HG02588 (cell line): ENCODE measurements around the gene CDON.
"Not testable (repeated sequence)": the region's sequence is repeated elsewhere in the genome, so short reads cannot be mapped to it uniquely, and the experiment has no call there.

Source experiments
- ATAC-seq: cut with Tn5 transposase; IDR thresholded peaks from one replicate; pipeline ENCODE4 v1.9.1; 2021; ENCODE audit warnings: mild to moderate bottlenecking, moderate library complexity; ENCODE audit not compliant: unreplicated experiment

Gene CDON

GRCh38 chr11:126046570-126047195, 16.0 kb downstream of the CDON start:
- no peak for ATAC-seq

DNA sequence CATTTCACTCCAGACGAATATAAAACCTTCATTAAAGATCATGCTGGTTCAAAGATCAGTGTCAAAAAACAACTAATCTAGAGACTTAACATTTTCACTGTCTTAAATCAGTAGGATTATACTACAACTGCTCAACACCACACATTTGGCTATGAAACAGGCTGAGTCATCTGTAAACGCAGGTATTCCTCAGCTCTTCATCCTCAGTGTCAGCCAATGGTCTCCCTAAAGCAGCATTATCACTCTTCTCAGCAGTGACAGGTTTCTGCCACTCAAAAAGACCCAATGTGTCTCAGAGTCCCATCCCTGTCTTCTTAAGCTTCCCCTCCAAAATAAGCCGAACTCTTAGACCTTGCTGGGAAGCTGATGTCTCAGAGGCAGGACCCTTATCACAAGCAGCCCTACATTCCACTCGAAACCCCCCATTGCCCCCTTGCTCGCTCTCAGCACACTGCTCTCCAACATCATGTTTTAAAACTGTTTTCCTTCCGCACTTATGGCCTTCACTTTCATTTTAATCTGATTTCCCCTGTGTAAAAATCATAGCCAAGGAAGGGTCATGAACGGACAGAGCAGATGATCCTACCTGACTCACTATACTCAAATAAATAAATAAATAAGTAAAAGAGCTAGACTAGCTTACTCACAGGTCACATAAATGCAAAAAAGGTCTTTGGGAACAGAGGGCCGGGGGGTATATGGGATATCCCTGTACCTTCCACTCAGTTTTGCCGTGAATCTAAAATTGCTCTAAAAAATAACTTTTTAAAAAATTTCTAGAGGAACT, 23.0 kb downstream of the CDON start:
- no peak for ATAC-seq

- ATAC-seq, result no peak
These were observed 26.9 kb downstream of the CDON start for GRCh38 chr11:126035718-126036117.

DNA sequence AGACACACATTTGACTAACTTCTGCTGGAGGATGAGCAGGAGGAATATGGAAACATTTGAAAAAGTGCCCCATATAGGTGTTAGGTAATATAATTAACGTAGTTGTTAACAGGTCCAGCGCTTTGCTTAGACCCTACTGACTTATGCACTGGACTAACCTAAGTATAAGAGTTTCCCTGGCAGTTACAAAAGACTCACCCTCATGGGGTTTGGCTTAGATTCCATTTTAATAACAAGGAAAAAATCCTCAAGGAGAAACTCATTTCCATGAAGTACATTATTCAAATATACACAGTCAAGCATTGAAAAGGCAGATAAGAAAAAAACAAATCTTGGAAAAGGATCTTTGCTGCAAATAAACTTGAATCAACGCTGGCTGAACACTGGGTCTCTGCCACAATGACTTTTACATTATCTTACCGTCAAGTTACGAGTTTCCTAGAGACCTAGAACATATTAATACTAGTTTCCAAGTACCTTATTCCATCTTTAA, 27.7 kb downstream of the CDON start:
- no peak for ATAC-seq

GRCh38 chr11:126034039-126034932, 28.4 kb downstream of the CDON start:
- no peak for ATAC-seq

- ATAC-seq, result no peak
These were observed 30.3 kb downstream of the CDON start for GRCh38 chr11:126032375-126032774.

DNA sequence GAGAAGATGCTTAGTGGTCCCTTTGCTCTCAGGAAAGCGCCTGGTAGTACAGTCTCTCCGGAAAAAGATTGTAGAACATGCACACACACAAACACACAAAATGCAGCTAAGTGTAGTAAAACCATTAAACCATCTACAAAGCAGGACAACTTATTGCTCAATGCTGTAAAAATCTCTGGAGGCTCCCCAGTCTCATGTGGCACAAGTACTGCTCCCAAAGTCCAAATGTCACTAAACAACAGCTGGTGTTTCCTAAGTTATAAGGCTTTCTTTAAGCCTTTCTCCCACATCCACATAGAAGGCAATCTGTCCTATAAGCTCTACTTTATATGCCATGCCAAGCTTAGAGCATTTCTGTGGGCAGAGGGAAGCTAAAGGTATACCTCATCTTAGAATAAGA, 32.9 kb downstream of the CDON start:
- no peak for ATAC-seq

GRCh38 chr11:126029237-126029636, 33.4 kb downstream of the CDON start:
- no peak for ATAC-seq

DNA sequence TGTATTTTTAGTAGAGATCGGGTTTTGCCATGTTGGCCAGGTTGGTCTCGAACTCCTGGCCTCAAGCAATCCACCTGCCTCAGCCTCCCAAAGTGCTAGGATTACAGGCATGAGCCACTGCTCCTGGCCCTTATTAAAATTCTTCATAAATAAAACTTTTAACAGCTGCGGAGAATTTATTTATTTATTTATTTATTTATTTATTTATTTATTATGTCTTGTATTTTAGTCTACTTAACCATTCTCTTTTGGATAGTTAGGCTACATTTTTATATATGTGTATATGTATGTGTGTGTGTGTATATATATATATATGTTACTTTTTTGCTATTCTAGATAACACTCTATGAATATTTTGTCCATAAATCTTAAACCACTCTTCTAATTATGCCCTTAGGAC, 34.1 kb downstream of the CDON start:
- ATAC-seq, result not testable (repeated sequence)

DNA sequence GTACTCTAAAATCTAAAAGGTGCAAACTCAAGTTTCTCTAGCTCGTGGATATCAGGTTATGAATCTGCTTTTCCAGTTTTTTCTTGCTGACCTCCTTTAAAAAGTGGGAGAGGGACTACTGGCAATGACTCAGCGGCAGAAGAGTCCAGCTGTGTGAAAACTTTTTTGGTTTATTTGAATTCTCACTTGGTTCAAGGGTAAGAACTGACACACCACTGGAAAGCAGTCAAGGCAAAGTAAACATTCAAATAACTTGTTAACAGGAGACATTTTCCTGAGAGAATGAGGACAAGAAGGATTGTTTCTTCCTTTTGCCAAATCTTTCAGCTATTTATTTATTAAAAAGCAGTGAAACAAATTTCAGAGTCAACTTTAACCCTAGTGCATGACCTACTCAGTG, 36.1 kb downstream of the CDON start:
- no peak for ATAC-seq

- ATAC-seq, result no peak
These were observed 36.8 kb downstream of the CDON start for GRCh38 chr11:126025822-126026221.

DNA sequence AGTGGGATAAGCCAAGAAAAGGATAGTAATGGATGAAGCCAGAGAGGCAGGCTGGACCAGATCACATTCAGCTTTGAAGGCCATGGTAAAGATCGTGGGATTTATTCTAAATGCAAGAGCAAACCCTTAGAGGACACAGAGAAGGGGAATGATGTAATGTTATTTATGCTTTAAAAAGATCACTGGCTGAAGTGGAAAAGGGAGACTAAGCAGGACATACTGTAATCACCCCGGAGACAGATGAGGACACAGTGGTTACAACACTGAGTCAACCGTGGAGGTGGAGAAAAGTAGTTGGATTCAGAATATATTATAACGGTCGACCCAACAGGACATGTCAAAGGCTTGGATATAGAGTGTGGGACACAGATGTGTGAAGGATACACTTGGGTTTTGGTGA, 38.5 kb downstream of the CDON start:
- ATAC-seq, result no peak

GRCh38 chr11:126012852-126013251, 49.8 kb downstream of the CDON start:
- ATAC-seq, result no peak

DNA sequence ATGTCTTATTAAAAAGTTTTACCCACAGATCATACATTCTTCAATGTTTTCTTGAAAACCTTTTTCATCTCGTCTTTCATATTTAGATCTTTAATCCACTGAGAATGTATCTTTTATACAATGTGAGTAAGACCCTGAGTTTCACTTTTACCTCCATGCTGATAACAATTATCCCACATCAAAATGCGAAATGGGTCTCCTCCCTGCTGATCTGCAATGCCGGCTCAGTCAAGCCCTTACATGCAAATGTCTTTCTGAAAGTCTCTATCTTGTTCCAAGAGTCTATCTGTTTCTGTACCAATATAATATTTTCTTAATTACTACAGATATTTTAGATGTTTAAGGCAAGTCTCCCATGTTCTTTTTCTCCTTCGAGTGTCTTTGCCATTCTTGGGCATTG, 50.9 kb downstream of the CDON start:
- no peak for ATAC-seq

DNA sequence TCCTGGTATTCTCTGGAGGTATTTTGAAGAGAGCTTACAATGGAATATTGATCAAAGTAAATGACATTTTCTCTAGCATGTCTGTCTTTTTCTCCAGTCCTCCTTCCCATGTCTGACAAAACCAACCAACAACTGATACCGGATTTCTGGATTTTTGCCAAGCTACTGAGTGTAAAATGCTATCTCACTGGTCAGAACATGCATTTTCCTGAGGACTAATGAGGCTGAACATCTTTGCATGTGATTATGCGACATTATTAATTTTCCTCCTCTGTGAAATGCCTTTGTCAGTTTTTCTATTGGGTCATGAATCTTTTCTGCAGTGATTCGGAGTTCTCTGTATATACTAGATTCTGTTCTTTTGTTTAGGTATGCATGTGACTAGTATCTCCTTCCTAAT, 51.4 kb downstream of the CDON start:
- ATAC-seq, result no peak

DNA sequence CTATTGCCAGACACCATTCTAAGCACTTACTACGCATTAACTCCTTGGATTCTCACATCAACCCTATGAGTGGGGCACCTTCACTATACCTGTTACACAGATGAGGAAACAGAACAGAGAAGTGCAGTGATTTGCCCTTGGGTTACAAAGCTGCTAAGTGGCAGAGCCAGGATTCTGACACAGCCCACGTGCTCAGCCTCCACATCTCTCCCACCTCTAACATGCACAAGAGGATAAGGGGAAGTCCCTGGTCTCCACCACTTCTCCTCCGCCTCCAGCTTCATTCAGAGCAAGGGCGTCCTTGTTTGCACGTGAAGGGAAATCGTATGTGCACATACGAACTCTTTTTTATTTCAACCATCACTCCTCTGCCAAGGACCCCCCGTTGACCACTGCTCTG, 53.7 kb downstream of the CDON start:
- no peak for ATAC-seq

DNA sequence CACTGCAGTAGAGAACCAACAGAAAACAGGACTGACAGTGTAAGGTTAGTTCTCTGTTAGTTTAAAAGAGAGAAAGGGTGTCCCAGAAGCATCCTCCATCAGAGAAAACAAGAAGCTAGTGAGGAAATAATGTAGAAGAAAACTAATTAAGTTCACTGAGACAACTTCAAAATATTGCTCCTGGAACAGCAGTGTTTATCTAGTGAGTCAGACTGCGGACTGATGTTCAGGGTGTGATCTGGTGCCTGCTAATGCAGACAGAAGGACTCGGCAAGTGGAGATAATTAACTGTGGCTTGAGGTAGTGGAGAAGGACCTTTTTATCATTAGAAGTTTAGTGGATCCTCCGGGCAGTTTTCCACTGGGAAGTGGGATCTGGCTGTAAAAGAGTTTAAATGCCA, 55.4 kb downstream of the CDON start:
- no peak for ATAC-seq

DNA sequence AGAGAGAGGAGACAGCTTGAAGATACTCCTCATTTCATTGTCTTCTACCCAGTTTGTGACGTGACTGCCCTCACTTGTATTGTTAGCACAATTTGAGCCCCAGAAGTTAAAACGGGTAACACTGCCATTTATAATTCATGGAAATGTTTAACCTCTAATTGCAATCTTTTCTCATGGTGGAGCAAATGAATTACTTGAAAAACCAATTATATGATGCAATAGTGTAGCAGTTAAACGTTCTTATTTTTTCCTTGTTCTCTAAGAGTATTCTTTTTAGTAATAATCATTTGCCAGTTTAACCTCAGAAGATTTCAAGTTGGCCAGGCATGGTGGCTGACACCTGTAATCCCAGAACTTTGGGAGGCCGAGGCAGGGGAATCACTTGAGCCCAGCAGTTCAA, 56.6 kb downstream of the CDON start:
- no peak for ATAC-seq

DNA sequence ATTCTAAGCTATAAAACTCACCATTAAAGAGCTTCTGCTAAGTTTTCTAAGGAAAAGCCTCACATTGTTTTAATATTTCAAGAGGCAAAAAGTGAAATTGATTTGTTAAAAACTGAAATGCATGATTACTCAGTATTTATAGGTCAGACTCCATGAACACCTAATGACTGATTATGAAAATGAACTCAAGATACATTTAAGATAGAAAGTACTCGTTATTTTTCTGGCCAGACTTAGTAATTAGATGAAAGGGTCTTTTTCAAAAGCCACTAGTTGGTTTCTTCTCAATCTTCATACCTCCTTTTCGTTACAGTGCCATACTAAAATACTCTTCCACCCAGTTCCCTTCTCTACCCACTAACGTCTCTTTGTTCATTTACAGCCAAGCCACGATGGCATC, 60.5 kb downstream of the CDON start:
- ATAC-seq, result no peak

DNA sequence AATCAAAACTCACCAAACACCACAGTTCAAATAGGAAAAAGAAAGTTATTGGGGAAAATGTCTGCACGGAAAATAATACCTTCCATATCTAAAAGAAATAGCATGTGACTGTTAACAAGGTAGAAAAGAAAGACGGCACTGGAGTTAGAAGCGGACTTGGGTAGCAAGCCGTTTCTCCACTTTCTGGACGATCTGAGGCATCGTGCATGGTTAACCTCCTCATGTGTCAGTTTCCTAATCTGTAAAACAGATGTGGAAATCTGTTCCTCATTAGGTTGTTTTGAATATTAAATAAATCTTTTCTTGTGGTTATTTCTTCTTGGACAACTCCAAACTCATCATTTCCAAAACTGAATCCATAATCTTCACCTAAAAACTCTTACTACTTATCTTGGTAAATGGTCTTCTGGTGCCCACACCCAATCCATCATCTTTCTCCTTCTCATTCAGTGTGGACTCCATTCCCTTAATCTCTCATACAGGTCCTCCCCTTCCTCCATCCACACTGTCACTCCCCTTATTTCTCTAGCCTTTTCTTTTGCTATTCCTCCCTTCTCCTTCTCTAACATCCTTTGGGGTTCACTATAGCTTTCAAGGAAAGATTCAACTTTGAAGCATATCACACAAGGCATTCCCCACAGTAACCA, 63.3 kb downstream of the CDON start:
- no peak for ATAC-seq

- ATAC-seq, result no peak
These were observed 64.4 kb downstream of the CDON start for GRCh38 chr11:125998267-125998666.
